ENCODE results near the gene ACTR5. TPM values are rescaled to one million over a fixed set of nuclear protein-coding genes. Genes with fewer than 3 reads are reported as not detected.
A peak's percentile ranks its signal among the peaks of the same experiment; 100 is the strongest.
"Not testable (repeated sequence)": the region's sequence is repeated elsewhere in the genome, so short reads cannot be mapped to it uniquely, and the experiment has no call there.

ACTR5 gene
- total RNA-seq, 1 experiment from 2014 or later = 8.0 TPM

DNA sequence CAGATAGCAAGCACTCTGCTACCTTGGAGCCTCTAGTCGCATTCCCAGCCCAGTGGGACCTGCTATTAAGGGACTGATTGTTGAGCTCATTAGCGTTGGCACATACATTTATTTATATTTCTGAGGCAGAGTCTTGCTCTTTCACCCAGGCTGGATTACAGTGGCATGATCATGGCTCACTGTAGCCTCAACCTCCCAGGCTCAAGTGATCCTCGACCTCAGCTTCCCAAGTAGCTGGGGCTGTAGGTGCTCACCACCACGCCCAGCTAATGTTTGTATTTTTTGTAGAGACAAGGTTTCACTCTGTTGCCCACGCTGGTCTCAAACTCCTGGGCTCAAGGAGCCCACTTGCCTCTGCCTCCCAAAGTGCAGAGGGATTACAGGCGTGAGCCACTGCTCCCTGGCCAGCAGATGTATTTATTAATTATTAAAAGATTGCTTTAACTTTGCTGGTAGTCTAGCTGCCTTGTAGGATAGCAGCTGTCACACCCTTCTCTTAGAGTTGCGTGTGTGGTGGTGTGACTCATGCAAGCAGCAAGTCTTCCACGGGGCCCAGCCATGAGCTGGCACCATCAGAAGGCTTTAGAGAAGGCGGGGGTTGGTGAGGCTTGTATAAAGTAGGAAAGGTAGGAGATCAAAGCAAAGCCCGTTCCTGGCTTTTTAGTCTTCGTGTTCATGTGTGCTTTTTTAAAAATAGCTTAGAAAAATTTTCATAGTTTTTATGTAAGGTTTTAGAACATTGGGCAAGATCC lies 16.5 kb downstream of the ACTR5 start:
- peak; percentile 87 for DNase-seq (ENCODE audit: low read depth)

- DNase-seq (ENCODE audit: low read depth) = no peak
Observed at GRCh38 chr20:38766071-38766470, 17.8 kb downstream of the ACTR5 start.

DNA sequence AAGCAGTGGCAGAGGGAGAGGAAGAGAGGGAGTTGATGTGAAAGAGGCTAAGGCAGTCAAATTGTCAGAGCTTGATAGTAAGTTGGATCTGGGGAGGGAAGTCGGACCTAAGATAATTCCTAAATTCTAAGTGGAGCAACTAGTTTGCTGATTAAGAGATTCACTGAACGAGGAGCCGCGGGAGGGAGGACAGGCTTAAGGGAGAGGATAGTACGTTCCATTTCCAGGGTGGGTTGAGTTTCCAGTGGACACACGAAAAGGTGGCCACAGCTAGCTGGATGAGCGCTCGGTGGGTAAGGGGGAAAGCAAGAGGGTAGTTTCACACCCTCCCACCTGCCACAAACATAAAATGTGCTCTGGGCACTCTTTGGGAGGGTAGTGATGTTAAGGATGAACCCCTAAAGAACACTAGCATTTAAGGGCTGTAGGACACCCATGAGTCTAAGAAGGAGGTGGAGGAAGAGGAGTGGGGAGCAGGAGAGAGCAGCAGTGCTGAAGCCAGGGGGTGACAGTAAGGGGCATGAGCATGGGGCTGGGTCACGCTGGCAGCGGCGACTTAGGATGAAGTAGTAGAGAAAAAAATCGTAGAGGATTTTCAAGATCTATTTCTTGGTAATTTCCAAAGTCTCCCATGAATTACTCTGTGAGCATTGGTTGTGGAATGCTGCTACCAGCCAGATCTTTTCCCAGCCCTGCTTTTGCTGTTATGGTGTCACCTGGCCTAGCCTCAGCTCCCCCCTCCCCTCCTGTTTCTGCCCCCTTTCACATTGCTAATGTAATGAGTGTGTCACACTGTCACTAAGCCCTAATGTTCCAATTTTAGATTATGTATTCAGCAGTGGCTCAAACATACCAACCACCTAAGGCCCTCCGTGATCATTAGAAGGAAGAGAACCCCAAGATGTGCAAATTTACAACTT lies 21.4 kb downstream of the ACTR5 start:
- no peak for DNase-seq (ENCODE audit: low read depth)

DNA sequence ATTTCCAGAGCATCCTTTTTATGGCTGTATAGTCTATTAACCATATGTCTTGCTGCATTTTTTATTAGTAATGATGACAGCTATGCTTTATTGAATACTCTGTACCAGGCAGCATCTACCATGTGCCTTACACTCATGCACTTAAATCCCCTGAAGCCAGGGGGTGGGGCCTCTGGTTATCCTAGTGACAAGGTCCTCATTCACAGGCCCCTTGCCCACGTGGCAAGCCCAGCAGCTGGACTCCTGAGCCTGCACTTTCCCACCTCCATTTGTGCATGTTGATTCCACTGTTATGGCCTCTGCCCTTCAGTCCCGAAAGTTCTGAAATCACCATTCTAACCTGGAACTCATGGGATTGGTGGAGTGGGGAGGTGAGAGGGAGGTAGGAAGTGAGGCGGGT lies 22.3 kb downstream of the ACTR5 start:
- DNase-seq (ENCODE audit: low read depth) = no peak

DNA sequence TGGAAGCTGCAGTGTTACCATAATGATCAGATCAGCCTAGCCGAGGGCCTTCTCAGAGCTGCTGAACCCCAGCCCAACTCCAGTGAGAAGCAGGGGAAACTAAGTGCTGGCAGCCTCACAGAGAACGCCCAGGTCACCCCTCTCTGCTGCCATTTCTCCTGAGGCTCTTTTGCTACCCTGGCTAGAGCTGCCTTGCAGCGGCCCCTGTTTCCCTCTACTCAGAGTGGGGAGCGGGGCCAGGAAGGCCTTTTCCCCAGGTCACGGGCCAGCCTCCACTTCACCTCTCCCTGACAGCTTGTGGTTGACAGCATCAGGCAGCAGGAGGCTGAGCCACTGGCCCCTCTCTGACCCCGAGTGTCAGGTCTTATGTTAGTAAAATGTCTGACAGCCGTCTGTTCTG lies 22.7 kb downstream of the ACTR5 start:
- DNase-seq (ENCODE audit: low read depth) = no peak

DNA sequence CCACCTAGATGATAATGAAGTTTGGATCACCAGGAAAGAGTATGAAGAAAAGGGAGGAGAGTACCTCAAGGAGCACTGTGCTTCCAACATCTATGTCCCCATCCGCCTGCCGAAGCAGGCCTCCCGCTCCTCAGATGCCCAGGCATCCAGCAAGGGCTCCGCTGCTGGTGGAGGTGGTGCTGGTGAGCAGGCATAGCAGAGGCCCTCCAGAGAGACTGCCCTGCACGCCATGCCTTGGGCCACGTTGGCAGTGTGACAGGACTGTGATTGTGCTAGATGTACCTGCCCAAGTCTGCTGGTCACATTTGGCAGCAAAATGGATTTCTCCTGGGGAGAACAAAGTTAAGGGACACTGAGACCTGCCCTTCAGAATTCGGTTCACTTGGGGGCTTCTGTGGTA lies 23.4 kb downstream of the ACTR5 start:
- no peak for DNase-seq (ENCODE audit: low read depth)

GRCh38 chr20:38774167-38774566 lies 25.9 kb downstream of the ACTR5 start:
- DNase-seq (ENCODE audit: low read depth) = no peak

- DNase-seq (ENCODE audit: low read depth) = no peak
Observed at GRCh38 chr20:38776363-38776762, 28.1 kb downstream of the ACTR5 start.

- DNase-seq (ENCODE audit: low read depth) = no peak
Observed at GRCh38 chr20:38779247-38780097, 31.2 kb downstream of the ACTR5 start.

- no peak for DNase-seq (ENCODE audit: low read depth)
Observed at GRCh38 chr20:38782275-38782674, 34.0 kb downstream of the ACTR5 start.

DNA sequence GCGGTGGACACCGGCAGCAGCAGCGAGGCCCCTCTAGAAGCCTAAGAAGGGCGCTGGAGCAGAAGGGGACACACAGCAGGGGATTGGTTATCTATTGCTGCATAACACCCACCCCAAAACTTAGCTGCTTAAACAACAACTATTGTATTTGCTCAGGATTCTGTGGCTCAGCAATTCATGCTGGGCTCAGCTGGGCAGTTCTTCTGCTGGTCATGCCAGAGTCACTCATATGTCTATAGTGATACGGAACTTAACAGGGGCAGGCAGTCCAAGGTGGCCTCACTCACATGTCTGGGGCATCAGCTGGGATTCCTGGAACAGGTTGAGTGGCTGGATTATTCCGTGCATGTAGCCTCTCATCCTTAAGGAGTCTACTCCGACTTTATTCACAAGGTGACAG lies 39.6 kb downstream of the ACTR5 start:
- no peak for DNase-seq (ENCODE audit: low read depth)

GRCh38 chr20:38789503-38790199 lies 41.4 kb downstream of the ACTR5 start:
- peak; percentile 81 for DNase-seq (ENCODE audit: low read depth)

DNA sequence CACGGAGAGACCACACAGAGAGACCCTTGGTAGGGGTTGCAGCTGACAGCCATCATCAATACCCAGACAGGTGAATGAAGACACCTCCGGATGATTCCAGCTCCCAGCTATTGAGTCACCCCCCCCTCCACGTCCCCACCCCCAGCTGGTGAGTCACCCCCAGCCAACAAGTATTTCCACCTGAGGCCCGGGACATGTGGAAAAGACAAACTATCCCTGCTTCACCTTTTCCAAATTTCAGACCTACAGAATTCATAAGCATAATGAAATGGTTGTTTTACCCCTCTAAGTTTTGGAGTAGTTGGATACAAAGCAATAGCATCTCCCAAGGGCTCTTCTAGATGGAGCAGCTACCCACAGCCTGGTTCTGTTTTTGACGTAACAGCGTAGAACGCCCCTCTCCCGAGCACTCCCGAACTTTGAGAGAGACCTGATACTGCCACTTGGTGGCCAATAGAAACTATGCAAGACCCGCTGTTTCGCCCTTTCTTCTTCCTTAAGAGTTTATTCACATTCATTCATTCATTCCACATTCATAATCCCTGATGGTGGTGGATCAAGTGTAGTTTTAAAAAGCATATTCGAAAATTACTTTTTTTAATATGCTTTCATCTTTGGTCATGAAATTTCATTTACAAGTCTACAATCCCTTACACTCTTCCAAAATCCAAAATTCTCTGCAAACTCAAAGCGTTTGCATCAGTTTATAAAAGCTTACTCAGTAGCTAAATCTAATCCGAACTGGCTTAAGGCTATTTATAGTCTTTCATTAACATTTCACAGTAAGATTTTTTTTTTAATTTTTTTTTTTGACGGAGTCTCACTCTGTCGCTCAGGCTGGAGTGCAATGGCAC lies 42.2 kb downstream of the ACTR5 start:
- DNase-seq (ENCODE audit: low read depth) = peak; percentile 50

GRCh38 chr20:38791291-38791690 lies 43.0 kb downstream of the ACTR5 start:
- DNase-seq (ENCODE audit: low read depth) = no peak

DNA sequence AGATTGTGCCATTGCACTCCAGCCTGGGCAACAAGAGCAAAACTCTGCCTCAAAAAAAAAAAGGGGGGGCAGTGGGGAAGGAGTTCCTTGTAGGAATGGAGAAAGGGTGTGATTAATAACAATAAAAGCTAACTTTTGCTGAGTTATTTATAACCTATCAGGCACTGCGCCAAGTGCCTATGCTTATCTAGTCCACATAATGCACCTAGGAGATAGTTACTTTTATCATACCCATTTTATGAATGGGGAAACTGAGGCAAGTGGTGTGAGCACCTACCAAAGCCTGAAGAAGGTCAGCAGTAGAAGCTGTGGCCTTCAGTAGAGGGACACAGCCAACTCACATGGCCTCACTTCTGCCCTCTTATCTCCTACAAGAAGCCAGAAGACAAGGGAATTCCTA lies 43.7 kb downstream of the ACTR5 start:
- DNase-seq (ENCODE audit: low read depth) = no peak

GRCh38 chr20:38794057-38794456 lies 45.8 kb downstream of the ACTR5 start:
- not testable (repeated sequence) for DNase-seq (ENCODE audit: low read depth)

GRCh38 chr20:38798266-38798665 lies 50.0 kb downstream of the ACTR5 start:
- DNase-seq (ENCODE audit: low read depth) = no peak

GRCh38 chr20:38799203-38799602 lies 50.9 kb downstream of the ACTR5 start:
- DNase-seq (ENCODE audit: low read depth) = no peak

- DNase-seq (ENCODE audit: low read depth) = no peak
Observed at GRCh38 chr20:38800882-38801281, 52.6 kb downstream of the ACTR5 start.

- no peak for DNase-seq (ENCODE audit: low read depth)
Observed at GRCh38 chr20:38804221-38804620, 56.0 kb downstream of the ACTR5 start.
